T-helper 2 cell treated with Interferon-gamma antibody and Interleukin-4, amounts not matched to agents 5 μg/mL and 100 μg/mL, for 36 hours (primary cell): ENCODE results near the gene HOXC11.

Experiments
- DNase-seq: peaks from one replicate; pipeline ENCODE4 v3.0.0; 2021; ENCODE audit warnings: low spot score
- H3K27ac Mint-ChIP-seq: one replicate; pipeline ENCODE4 v1.8.0; 2021; ENCODE audit warnings: mild to moderate bottlenecking, mixed read lengths
- H3K27me3 Mint-ChIP-seq: one replicate; pipeline ENCODE4 v1.8.0; 2021; ENCODE audit warnings: low read depth, mixed read lengths
- H3K36me3 Mint-ChIP-seq: one replicate; pipeline ENCODE4 v1.8.0; 2021; ENCODE audit warnings: low read depth, mixed read lengths
- H3K4me1 Mint-ChIP-seq: one replicate; pipeline ENCODE4 v1.8.0; 2021; ENCODE audit warnings: low read depth, mixed read lengths
- H3K4me3 Mint-ChIP-seq: one replicate; pipeline ENCODE4 v1.8.0; 2022; ENCODE audit warnings: mild to moderate bottlenecking, moderate library complexity, mixed read lengths
- H3K9me3 Mint-ChIP-seq: one replicate; pipeline ENCODE4 v1.8.0; 2021; ENCODE audit warnings: mixed read lengths

Gene HOXC11

DNA sequence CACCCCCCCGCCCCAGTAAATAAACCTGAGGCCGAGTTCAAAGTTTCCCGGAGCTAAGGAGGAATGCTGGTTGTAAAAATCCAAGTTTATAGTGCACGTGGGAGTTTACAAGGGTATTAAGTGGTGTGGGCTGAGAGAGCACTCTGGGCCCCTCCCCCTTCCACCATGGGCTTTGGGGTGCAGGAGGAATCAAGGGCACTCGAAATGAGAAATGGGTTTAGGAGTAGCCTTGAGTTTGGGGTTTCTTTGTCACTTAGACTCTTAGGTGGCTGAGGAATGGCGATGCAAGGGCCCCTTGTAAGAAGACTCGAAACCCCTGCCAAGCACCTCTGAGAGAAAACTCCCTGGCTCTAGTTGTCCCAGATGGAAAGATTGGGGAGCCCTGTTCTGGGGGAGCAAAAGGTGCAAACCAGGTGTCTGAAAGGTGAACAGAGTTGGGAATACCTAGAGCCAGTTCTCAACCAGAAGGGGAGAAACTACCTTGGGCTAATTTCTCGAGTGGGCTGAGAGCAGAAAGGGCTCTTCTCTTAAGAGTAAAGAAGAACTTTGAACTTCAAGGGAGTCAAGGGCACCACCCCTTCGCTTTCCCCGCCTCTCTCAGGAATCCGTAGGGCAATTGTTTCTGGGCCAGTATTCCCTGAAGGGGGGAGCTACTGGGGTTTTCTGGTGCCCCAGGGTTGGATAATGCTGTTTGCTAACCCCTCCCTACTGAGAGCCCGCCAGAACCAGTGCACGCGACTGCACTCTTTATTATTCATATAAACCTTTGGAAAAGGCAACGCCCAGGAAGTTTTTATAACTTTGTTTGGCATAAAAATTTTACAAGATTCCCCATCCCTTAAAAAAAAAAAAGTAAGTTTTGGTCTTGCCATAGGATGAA, 5.8 kb downstream of the HOXC11 start:
- no peak overlapping the region for H3K27ac Mint-ChIP-seq
- H3K4me3 Mint-ChIP-seq = no peak overlapping the region
- peaks cover 2% of the 10 kb centered on the region for H3K4me1 Mint-ChIP-seq
- H3K9me3 Mint-ChIP-seq = no peaks in the 10 kb centered on the region
- no peak for DNase-seq
- peaks cover 2% of the 10 kb centered on the region for H3K36me3 Mint-ChIP-seq
- H3K27me3 Mint-ChIP-seq = peaks cover 95% of the 10 kb centered on the region

DNA sequence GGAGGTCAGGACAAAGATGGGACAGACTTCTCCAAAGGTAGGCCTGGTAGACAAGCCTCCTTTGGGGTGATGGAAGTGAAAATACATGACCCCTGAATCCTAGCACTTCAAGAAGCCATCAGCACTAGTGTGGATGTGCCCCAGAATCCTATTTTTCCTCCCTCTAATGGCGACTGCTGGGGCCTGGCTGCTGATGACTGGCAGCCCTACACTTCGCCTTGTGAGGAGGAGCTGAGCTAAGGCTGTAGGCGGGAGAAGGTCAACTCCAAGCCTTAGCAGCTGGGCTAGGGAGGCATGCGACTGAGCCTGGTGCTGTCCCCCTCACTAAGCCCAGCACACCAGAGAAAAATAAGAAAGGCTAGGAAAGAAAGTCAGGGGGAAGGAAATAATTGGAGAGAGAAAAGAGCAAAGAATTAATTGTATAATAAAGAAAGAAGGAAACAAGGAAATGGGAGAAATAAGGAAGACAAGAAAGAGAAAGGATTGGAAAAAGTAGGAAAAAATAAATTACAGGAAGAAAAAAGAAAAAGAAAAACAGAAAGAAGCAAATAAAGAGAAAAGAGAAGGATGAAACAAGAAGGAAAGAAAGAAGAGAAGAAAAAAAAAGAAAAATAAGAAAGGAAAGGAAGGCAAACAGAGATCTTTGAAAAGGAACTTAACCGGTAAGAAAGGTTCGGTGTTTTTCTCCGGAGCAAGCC, 7.3 kb downstream of the HOXC11 start:
- Mint-ChIP-seq H3K27me3 (peaks cover 97% of the 10 kb centered on the region), H3K9me3 (no peaks in the 10 kb centered on the region), H3K4me1 (peaks cover 6% of the 10 kb centered on the region), H3K36me3 (peaks cover 2% of the 10 kb centered on the region), H3K4me3 (no peak overlapping the region), H3K27ac (peak overlapping the region; percentile 58)
- DNase-seq = no peak

DNA sequence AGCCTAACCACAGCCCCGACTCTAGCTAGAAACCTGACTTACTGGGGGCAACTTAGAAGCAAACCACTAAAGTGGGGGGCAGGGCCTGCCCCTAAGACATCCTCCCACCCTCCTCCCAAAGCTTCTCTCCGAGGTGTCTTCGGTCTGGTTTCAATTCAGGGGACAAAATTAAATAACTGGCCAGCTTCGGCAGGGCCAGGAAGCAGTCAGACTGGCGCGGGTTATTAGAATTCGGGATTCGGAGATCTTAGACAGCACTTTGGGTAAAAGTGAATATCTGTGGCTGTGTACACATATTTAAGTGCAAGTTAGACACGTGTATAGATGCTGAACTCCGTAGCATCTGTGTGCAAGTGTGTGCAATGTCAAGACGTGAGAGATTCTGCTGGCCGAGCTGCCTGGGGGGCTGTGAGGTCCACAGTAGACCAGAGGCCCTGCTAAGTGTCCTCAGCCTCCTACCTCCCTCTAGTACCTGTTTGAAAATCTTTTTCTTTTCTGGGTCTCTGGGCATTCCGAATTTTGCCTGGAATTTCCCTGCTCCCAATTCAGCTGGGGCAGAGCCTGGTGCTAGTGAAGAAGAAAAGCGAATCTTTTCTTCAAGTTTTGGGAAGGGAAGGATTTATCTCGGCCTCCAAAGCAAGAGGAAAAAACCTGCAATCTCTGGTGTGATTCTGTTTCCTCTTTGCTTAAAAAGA, 8.0 kb downstream of the HOXC11 start:
- no peak overlapping the region for H3K27ac Mint-ChIP-seq
- H3K36me3 Mint-ChIP-seq = no peaks in the 10 kb centered on the region
- no peak for DNase-seq
- H3K4me1 Mint-ChIP-seq = peaks cover 9% of the 10 kb centered on the region
- H3K9me3 Mint-ChIP-seq = no peaks in the 10 kb centered on the region
- H3K4me3 Mint-ChIP-seq = no peak overlapping the region
- peaks cover 96% of the 10 kb centered on the region for H3K27me3 Mint-ChIP-seq

DNA sequence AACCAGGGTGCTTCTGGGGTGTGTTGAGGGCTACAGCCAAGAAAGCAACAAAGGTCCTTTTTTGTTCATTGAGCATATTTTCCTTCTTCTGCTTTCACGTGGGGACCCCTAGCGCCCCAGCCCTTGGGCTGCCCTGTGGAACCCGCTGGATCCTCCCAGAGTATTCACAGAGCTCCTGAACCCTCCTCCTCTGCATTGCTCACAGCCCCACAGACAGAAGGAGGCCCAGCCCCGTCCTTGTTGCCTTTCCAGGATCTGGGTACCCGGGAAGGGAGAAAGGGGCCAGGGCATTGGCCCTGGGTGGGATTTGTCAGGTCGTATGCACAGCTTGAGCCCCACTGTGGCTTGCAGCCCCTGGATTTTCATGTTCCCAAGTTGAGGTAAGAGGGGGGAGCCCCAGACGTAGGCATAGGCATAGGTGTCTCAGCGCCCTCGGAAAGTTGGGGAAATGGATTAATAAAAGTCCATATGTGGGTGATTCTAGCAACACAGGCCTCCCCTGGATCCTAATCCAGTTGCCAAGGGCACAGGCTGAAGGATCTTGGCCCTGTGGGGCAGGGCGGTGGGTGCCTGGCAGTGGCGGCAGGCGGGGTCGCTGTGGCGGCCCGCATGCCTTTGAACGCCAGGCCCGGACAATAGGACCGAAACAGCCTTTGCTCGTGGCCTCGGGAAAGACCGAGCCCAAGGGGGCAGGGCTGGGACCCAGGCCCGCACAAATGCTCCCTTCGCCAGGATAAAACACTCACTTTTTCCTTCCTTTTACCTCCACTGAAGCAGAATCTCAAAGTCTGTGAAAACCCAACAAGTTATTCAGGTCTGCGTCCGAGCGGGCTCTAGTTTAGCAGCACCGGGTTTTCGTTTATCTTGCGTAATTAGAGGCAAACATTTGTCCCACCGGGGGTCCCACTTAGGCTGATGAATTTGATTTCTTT, 9.0 kb downstream of the HOXC11 start:
- H3K27ac Mint-ChIP-seq = no peak overlapping the region
- H3K36me3 Mint-ChIP-seq = no peaks in the 10 kb centered on the region
- H3K27me3 Mint-ChIP-seq = peaks cover 95% of the 10 kb centered on the region
- no peak for DNase-seq
- H3K9me3 Mint-ChIP-seq = no peaks in the 10 kb centered on the region
- H3K4me3 Mint-ChIP-seq = no peak overlapping the region
- peaks cover 12% of the 10 kb centered on the region for H3K4me1 Mint-ChIP-seq

DNA sequence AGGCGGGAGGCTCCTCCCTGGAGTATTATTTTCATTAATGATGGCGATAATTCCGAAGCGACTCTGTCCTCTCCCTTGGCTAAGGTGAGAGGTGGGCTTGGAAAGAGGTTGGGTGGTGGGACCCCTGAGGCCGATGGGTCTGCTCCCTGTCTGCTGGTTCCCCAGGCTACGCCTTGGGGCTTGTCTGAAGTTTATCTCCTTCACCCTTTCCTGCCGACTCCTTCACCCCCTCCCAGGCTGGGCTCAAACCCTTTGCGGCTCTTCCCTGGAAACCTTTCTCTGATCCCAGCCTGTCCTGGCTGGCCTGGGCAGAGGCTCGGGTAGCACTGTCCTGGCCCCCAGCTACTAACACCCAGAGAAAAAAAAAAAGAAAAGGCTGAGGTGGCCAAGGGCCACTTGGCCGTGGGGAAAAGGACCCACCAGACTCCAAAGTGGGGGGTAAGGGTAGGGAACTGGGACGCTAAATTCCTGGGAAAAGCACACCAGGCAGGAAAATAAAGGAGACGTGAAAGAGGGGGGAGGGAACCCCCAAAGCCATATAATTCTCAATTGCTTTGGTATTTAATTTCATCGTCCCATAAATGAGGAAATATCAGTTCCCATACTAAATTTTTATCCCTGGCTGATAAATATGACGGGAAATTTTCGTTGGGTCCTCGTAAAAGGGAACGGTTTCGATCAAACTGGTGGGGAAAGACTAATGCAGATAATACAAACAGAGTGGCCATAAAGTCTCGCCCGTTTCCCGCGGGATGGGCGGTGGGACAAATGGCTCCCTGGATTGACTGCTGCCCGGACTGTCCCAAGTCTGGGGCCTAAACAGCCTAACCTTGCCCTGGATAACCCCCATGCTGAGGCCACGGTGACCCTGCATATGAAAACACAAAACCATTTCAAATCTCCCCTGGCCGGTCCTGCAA, 10.0 kb downstream of the HOXC11 start:
- H3K4me3 Mint-ChIP-seq = no peak overlapping the region
- H3K4me1 Mint-ChIP-seq = peaks cover 12% of the 10 kb centered on the region
- H3K27ac Mint-ChIP-seq = peak overlapping the region; percentile 55
- peaks cover 95% of the 10 kb centered on the region for H3K27me3 Mint-ChIP-seq
- no peaks in the 10 kb centered on the region for H3K36me3 Mint-ChIP-seq
- H3K9me3 Mint-ChIP-seq = no peaks in the 10 kb centered on the region
- no peak for DNase-seq

DNA sequence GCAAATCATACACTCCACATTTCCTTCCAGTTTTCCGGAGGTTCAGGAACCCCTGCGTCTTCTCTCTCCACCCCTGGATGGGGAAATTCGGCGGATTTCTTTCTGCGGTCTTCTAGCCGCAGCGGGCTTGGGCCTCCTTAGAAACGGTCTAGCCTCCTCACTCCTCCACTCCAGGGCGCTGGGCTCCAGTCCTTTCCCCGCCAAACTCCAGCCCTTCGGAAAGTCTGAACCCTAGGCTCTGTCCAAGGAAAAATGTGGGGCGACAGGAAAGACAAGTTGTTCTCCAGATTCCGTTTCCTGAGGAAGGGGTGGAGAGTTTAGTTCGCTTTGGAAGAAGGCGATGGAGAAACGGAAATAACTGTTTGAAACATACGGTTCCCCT, 10.6 kb downstream of the HOXC11 start:
- peaks cover 95% of the 10 kb centered on the region for H3K27me3 Mint-ChIP-seq

DNA sequence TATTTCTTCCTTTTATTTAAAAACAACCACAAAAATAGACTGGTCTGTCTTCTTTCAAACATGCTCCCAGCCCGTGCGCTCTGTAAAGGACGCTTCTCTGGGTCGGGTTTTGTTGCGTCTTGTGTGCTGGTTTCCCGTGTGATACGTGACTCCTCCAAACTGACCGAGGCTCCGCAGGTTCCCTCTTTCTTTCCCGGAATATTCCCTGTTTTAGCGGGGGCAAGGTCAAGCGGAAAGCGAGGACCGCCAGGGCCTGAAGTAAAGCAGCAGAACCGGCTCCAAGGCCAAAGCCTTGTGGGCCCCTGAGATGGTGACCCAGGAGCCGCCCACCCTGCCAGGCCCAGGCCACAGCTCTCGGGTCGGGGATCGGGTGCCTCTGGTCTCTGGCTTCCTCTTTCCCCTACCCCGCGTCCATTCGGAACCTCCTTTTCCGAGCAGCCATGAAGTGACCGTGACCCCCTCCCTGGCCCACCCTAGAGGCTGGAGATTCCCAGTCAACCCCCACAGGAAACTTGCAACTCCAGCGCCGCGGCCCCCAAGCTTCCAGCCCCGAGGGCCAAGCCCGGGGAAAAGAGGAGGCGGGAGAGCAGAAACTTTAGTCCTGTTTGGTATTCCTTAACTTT, 11.1 kb downstream of the HOXC11 start:
- H3K9me3 Mint-ChIP-seq = no peaks in the 10 kb centered on the region
- no peak for DNase-seq
- no peak overlapping the region for H3K27ac Mint-ChIP-seq
- peaks cover 15% of the 10 kb centered on the region for H3K4me1 Mint-ChIP-seq
- no peaks in the 10 kb centered on the region for H3K36me3 Mint-ChIP-seq
- peaks cover 95% of the 10 kb centered on the region for H3K27me3 Mint-ChIP-seq
- H3K4me3 Mint-ChIP-seq = no peak overlapping the region

More for the DNA sequence above, 10.6 kb downstream of the HOXC11 start:
- Mint-ChIP-seq H3K9me3 (no peaks in the 10 kb centered on the region), H3K4me3 (no peak overlapping the region), H3K4me1 (peaks cover 12% of the 10 kb centered on the region), H3K27ac (peak overlapping the region; percentile 20), H3K36me3 (no peaks in the 10 kb centered on the region)
- DNase-seq = no peak

DNA sequence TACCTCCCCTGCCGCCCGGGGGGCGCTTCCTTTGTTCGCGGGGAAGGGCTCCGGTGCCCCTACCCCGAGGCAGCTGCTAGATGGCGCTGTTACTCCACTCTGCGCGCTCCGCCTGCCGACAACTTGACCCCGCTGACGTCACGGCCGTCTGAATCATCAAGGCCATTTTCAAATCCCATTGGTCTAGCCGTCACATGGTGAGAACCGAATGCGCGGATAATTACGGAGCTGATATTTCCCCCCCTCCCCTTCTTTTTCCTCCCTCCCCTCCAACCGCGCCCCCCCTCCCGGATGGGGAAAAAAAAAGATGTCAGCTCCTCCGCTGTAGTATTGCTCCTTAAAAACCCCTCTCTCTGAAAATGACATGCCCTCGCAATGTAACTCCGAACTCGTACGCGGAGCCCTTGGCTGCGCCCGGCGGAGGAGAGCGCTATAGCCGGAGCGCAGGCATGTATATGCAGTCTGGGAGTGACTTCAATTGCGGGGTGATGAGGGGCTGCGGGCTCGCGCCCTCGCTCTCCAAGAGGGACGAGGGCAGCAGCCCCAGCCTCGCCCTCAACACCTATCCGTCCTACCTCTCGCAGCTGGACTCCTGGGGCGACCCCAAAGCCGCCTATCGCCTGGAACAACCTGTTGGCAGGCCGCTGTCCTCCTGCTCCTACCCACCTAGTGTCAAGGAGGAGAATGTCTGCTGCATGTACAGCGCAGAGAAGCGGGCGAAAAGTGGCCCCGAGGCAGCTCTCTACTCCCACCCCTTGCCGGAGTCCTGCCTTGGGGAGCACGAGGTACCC, 12.2 kb downstream of the HOXC11 start, which contains the start of gene HOXC10:
HOXC10 (plus strand) TSS at position 246 of the 791 bp plus-strand sequence; CDS start at position 360, 114 bp downstream.
- Mint-ChIP-seq H3K4me3 (peak within 1 kb of the TSS; percentile 52), H3K27me3 (peaks cover 95% of the 10 kb centered on the region), H3K4me1 (peaks cover 24% of the 10 kb centered on the region), H3K27ac (peak within 1 kb of the TSS; percentile 77), H3K9me3 (no peaks in the 10 kb centered on the region), H3K36me3 (no peaks in the 10 kb centered on the region)
- DNase-seq = peak; percentile 74

DNA sequence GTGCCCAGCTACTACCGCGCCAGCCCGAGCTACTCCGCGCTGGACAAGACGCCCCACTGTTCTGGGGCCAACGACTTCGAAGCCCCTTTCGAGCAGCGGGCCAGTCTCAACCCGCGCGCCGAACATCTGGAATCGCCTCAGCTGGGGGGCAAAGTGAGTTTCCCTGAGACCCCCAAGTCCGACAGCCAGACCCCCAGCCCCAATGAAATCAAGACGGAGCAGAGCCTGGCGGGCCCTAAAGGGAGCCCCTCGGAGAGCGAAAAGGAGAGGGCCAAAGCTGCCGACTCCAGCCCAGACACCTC, 12.7 kb downstream of the HOXC11 start:
- H3K9me3 Mint-ChIP-seq = no peaks in the 10 kb centered on the region
- H3K27ac Mint-ChIP-seq = no peak overlapping the region
- H3K4me3 Mint-ChIP-seq = peak overlapping the region; percentile 52
- peaks cover 95% of the 10 kb centered on the region for H3K27me3 Mint-ChIP-seq
- H3K4me1 Mint-ChIP-seq = peaks cover 28% of the 10 kb centered on the region
- no peak for DNase-seq
- no peaks in the 10 kb centered on the region for H3K36me3 Mint-ChIP-seq

DNA sequence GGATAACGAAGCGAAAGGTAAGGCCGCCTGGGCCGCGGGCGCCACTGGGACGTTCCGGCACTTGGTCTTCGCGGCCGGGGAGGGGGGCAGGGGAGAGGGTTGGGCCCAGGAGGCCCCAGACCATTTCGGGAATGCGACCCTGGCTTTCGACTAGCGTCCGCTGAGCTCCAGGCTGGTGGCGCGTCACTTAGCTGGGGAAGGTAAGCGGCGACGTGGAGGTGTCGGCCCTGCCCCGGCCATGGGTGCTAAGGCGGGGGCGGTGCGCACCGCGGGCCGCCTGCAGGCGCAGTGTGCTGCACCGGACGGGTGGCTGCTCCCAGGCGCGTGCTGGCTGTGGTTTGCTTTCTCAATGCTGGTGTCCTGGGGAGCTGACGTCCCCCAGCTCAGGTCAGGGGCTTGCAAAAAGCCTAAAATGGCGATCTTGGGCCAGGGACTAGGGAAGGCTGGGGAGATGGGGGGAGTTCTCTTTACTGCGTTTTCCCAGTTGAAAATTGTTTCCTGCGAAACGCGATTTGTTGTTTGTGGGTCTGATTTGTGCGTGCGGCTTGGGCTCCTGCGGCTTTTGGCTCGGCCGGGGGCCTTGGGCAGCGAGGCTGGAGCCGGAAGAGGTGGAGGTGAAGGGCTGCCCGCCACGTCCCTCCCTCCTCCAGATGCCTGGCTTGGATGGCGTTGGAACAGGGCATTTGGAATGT, 13.2 kb downstream of the HOXC11 start:
- Mint-ChIP-seq H3K36me3 (no peaks in the 10 kb centered on the region), H3K9me3 (no peaks in the 10 kb centered on the region), H3K27me3 (peaks cover 95% of the 10 kb centered on the region), H3K27ac (no peak overlapping the region), H3K4me3 (peak overlapping the region; percentile 48), H3K4me1 (peaks cover 28% of the 10 kb centered on the region)
- no peak for DNase-seq

DNA sequence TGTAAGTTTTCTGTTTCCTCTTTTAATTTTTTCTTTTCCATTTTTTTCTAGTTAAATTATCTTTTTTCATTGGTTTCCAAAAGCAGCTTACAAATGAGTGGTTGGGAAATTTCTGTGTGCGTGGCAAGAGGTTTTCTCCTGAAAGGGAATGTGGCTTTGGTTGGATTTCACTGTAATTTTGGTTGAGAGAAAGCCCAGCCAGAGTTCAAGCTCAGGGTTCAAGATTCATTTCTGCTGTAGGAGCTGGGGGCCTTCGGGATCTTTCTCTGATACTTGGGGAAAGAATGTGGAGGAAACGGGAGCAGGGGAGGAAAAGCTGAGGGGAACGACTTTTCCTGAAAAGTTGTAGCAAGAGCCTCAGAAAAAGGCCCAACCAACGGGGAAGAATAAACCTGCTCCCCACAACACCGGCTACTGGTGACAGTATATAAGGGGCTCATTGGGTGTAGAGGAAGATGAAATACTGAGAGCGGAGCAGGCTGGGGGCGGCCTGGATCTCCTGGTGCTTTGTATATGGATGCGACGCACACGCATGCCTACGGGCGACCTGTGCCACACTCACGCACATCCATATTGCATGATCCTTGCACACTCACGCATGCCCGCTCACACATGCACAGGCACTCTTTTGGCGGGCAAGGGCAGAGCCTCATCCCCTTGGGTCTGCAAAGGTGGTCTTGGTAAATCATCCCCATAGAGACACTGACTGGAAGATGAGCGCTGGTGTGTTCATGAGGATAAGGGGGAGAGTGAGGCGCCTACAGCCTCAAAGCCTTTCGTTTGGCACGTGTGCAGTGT, 14.0 kb downstream of the HOXC11 start:
- no peak overlapping the region for H3K4me3 Mint-ChIP-seq
- no peaks in the 10 kb centered on the region for H3K9me3 Mint-ChIP-seq
- H3K4me1 Mint-ChIP-seq = peaks cover 28% of the 10 kb centered on the region
- DNase-seq = no peak
- H3K27ac Mint-ChIP-seq = no peak overlapping the region
- no peaks in the 10 kb centered on the region for H3K36me3 Mint-ChIP-seq
- peaks cover 94% of the 10 kb centered on the region for H3K27me3 Mint-ChIP-seq
